Measurements from ENCODE around the gene ANO6.

Gene ANO6

GRCh38 chr12:45209784-45210183, 6.1 kb upstream of the ANO6 start:
- no peak for DNase-seq (ENCODE audit: low read depth)
- H3K4me3 ChIP-seq (ENCODE audit: low read depth, low read length) = no peak overlapping the region
- TF ChIP-seq CTCF (conservative IDR thresholded peaks at IDR 0.05; ENCODE audit: low read depth, low read length) = no peak

- DNase-seq (ENCODE audit: low read depth) = no peak
- no peak overlapping the region for H3K4me3 ChIP-seq (ENCODE audit: low read depth, low read length)
- TF ChIP-seq CTCF (conservative IDR thresholded peaks at IDR 0.05; ENCODE audit: low read depth, low read length) = no peak
Measured at GRCh38 chr12:45212064-45212463, 3.8 kb upstream of the ANO6 start.

GRCh38 chr12:45213107-45213506, 2.8 kb upstream of the ANO6 start:
- no peak for DNase-seq (ENCODE audit: low read depth)
- no peak for TF ChIP-seq CTCF (conservative IDR thresholded peaks at IDR 0.05; ENCODE audit: low read depth, low read length)
- H3K4me3 ChIP-seq (ENCODE audit: low read depth, low read length) = no peak overlapping the region

GRCh38 chr12:45214071-45214470, 1.8 kb upstream of the ANO6 start:
- TF ChIP-seq CTCF (conservative IDR thresholded peaks at IDR 0.05; ENCODE audit: low read depth, low read length) = no peak

GRCh38 chr12:45214749-45215418, 1.0 kb upstream of the ANO6 start:
- H3K4me3 ChIP-seq (ENCODE audit: low read depth, low read length) = peak overlapping the region; percentile 84
- TF ChIP-seq CTCF (conservative IDR thresholded peaks at IDR 0.05; ENCODE audit: low read depth, low read length) = no peak
- peak; percentile 58 for DNase-seq (ENCODE audit: low read depth)

More at GRCh38 chr12:45214071-45214470, 1.8 kb upstream of the ANO6 start:
- DNase-seq (ENCODE audit: low read depth) = no peak
- no peak overlapping the region for H3K4me3 ChIP-seq (ENCODE audit: low read depth, low read length)

GRCh38 chr12:45216230-45216982, 511 bp downstream of the ANO6 start:
- peak; percentile 61 for TF ChIP-seq CTCF (conservative IDR thresholded peaks at IDR 0.05; ENCODE audit: low read depth, low read length)
- DNase-seq (ENCODE audit: low read depth) = peak; percentile 57
- H3K4me3 ChIP-seq (ENCODE audit: low read depth, low read length) = peak overlapping the region; percentile 84
